Measurements from ENCODE around the gene ZFYVE28.

- TF ChIP-seq CTCF (conservative IDR thresholded peaks at IDR 0.05) (no peak), EZH2 (IDR thresholded peaks at IDR 0.05; ENCODE audit: low read depth) (no peak)
These were observed 16.8 kb downstream of the ZFYVE28 start for GRCh38 chr4:2401610-2401983.
